Measurements from ENCODE around the gene OSBP2.
"Not testable (repeated sequence)": the region's sequence is repeated elsewhere in the genome, so short reads cannot be mapped to it uniquely, and the experiment has no call there.

The OSBP2 gene

DNA sequence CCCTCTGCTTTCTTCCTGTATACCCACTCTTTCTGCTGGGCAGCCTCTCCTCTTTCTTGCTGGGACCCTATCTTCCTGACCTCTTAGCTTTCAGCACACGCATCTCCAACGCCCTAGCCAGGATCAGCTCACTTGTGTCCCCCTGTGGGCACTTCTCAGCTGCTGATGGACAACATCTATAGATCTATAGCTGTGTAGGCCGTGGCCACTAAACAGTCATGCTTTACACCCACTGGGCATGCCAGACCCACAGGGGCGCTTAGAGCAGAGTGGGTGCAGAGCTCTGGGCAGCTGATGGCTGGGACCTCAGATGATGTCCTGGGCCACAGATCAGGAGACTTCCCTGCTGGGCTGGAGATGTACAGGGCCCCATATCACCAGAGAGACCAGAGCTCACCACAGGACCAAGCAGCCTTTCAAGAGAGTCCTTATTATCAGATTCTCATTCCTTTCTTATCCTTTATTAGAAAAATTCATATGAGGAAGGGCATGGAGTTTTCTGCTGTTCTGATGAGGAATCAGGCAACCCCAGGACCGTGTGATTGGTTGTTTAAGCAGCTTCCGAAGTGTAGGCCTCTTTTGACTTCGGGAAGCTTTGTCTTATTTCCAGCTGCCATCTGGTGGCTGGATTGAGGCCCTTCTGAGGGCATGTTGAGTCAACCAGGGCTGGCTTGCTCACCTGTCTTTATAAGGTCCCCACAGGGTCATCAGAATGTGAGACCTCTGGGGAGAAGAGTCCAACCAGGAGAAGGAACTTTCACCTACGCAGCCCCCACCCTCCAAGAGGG is 60.5 kb downstream of the OSBP2 start:
- DNase-seq (ENCODE audit: low spot score) (peak; percentile 68), FAIRE-seq (no peak)

GRCh38 chr22:30755759-30756124 is 61.1 kb downstream of the OSBP2 start:
- FAIRE-seq (peak; percentile 23), DNase-seq (ENCODE audit: low spot score) (no peak)

DNA sequence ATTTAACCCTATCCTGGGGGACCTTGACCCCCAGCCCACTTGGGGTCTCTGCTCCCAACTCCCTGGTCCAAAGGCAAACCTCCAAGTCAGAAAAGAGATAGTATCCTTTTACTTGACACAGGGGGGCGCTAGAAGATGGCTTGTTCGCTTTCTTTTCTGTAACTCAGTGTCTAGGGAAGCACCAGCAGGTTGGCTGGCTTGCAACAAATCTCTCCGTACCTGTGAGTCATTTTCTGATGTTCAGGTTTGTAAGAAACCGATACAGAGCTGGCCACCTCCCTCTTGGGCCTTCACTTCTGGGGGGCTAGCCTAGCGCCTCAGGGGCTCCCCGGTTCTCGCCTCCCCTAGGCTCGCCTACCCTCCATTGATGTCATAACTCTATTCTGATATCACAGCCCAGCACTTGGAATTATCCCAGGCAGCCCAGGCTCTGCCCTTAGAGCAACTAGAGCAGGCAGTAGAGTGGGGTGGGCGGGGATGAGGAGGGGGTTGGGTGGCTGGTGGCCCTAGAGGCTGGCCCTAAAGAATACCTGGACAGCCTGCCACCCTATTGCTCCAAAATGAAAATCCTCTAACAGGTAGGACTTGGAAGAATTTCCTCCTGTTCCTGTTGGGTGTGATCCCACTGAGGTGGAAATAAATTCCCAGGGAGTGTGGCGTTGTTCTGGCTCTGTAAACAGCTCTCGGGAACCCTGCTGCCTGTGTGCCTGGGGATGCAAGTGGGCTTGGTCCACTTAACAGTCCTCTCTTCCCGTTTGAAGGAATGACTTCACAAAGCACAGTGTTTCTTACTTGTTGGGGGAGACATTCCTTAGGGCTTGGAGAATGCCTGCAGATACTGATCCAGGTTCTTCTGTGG is 69.4 kb downstream of the OSBP2 start:
- FAIRE-seq (peak; percentile 83), DNase-seq (ENCODE audit: low spot score) (peak; percentile 75)

DNA sequence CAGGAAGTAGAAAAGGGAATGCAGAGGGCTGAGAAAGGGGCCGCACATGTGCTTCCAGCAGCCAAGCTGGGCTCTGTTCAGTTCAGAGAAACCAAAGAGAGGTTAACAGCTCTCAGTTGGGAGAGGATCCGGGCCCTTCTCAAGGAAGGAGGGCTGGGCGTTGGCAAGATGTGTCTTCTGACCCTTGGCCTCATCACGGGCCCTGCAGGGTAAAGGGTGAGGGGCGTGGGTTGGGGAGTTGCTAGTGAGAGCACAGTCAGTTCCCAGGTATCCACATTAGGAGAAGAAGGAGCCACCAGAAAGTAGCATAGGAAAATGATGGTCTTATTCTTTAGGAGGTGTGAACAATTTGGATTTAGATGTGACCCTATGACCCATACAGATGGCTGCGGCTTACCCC is 73.0 kb downstream of the OSBP2 start:
- DNase-seq (ENCODE audit: low spot score) (no peak), FAIRE-seq (no peak)

DNA sequence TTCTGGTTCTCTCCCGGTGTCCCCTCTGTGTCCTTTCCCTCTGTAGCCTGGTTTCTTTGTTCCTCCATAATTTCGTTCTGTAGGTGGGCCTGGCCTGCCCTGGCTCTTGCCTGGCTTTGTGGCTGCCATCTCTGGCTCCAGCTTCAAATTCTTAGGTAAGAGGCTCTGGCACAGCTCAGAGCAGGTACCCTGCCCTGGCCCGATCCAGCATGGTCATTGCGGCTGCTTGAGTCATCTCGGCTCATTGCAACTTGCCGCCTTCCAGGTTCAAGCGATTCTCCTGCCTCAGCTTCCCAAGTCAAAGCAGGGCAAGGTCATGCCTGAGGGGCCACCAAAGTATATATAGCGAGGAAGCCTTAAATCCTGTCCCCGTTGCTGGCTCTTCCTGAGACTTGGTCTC is 76.0 kb downstream of the OSBP2 start:
- no peak for DNase-seq (ENCODE audit: low spot score)
- no peak for FAIRE-seq

- FAIRE-seq (no peak), DNase-seq (ENCODE audit: low spot score) (no peak)
These were observed 79.2 kb downstream of the OSBP2 start for GRCh38 chr22:30773919-30774318.

DNA sequence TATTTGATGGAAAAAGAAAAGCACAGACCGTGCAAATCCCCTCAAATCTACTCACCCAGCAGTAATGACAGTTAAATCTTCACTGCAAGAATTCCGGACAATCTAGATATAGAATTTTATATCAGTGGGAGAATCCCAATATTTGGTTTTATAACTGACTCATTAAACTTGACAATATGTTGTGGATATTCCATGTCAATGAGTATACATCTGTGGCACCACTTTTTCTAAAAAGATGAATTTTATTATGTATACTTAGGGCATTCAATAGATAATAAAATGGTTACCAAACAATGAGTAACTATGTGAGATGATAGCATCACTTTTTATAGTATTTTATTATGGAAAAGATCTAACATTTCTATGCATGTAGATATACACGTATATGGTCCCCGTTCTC is 79.9 kb downstream of the OSBP2 start:
- FAIRE-seq (no peak), DNase-seq (ENCODE audit: low spot score) (no peak)

DNA sequence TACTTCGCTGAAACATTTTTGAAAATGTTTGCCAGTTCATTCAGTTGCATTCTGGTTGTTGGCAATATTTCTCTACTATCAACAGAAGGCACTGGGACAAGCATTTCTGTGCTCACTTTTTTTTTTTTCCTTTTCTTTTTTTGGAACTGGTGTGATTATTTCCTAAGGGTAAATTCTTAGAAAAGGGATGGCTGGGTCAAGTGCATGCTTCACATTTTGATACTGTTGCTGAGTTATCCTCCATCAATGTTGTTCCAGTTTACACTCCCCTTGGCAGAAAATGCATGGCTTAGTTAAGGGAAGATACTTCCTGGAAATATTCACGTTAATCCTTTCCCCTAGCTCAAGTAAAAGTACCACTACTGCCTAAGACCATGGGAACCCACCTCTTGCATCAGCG is 81.8 kb downstream of the OSBP2 start:
- no peak for FAIRE-seq
- no peak for DNase-seq (ENCODE audit: low spot score)

GRCh38 chr22:30777146-30777545 is 82.5 kb downstream of the OSBP2 start:
- not testable (repeated sequence) for DNase-seq (ENCODE audit: low spot score); FAIRE-seq

GRCh38 chr22:30777587-30777986 is 82.9 kb downstream of the OSBP2 start:
- FAIRE-seq (no peak), DNase-seq (ENCODE audit: low spot score) (no peak)

DNA sequence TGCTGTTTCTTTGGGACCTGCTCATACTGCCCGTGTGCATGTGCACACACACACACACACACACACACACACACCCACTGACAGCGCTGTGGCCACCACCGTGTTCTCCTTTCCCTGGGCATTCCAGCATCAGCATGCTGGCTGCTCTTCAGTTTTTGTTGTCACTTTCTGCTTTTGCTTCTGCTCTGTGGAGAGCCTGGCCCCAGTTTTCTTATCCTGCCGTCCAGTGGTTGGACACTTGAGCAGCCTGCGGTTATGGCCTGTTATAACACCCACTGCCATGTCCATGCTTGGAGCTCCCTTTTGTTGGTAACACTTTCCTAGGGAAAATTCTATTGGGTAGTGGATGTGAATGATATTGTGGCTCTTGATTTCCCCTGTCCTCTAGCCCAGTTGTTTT is 83.6 kb downstream of the OSBP2 start:
- no peak for DNase-seq (ENCODE audit: low spot score)
- no peak for FAIRE-seq

DNA sequence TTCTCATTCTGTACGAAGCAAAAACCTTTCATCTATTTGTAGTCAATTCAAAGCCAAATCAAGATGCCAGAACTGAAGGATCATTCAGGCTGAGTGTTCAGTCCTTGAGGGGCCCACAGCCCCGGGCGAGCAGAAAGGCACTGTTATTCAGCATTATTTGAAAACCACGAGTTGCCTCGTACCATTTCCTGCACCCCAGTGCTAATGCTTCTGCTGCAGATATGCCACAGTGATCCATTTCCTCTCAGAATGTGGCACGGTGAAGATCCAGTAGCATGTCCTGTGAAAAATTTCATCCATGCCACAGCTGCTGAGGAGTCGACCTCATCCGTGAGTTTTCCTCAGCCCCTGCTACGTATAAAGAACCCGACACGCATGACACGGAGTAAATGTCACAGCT is 85.4 kb downstream of the OSBP2 start:
- DNase-seq (ENCODE audit: low spot score) (no peak), FAIRE-seq (no peak)

DNA sequence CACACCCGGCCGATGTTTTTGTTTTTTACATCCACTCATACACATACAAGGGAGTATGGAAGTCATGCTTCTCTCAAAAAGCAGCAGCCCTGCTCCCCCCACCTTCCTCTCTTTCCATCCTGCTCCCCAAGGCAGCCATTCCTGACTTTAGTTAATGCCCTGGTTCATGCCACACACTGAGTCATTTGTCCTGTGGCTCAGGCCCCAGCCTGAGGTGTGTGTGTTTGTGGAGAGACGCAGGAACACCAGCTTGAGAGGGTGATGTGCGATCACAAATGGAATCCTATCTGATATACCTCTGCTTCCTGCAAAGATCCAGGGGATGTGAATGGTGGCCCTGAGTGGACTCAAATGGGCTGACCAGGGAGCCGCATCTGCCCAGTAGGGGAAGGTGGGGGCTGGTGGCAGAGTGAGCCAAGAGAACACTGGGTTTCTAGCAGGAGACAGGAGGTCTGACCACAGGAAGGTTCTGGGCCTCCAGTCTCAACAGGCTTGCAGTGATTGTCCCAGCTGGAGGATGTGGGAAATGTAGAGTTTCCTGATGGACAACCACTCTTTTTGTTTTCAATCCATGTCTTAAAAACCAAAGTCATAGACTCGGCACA is 86.7 kb downstream of the OSBP2 start:
- no peak for DNase-seq (ENCODE audit: low spot score)
- no peak for FAIRE-seq

DNA sequence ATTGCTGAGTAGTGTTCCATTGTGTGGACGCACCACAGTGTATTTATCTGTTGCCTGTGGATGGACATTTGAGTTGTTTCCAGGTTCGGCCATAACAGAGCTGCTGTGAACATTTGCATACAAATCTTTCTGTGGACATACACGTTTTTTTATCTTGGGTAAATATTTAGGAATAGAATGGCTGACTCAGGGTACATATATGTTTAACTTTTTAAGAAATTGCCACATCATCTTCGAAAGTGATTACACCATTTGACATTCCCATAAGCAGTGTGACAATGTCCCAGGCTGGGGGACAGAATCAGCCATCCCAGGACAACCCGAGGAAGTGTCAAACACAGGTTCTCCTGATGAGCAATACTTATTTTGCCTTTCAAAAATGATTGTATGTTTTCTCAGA is 87.9 kb downstream of the OSBP2 start:
- FAIRE-seq = no peak
- no peak for DNase-seq (ENCODE audit: low spot score)

- FAIRE-seq = no peak
- DNase-seq (ENCODE audit: low spot score) = no peak
These were observed 88.3 kb downstream of the OSBP2 start for GRCh38 chr22:30783021-30783420.

DNA sequence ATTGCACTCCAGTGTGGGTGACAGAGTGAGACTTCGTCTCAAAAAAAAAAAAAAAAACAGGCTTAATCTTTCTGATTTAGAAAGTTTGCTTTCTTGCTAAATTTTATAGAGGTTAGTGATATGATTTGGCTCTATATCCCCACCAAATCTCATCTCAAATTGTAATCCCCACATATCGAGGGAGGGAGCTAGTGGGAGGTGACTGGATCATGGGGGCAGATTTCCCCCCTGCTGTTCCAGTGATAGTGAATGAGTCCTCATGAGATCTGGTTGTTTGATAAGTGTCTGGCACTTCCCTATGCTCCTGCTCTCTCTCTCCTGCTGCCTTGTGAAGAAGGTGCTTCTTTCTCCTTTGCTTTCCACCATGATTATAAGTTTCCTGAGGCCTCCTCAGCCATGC is 90.9 kb downstream of the OSBP2 start:
- DNase-seq (ENCODE audit: low spot score) = no peak
- FAIRE-seq = peak; percentile 56

DNA sequence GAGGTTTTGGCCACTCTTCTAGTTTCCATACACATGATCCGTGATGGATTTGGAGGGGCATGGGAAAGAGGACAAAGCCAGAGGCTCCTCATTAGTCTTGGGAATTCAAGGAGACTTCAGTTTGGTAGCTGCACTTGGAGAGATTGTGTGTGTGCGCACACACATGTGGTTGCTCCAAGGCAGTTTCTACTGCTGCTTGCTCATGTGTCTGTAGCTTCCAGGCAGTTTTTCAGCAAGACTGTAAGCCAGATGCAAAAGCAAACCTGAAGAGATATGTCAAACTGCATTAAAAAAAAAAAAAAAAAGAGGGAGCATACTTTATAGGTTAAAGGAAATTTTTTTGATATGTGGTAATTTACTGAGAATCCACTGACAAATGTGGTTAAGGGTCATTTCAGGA is 95.7 kb downstream of the OSBP2 start:
- FAIRE-seq = no peak
- no peak for DNase-seq (ENCODE audit: low spot score)

DNA sequence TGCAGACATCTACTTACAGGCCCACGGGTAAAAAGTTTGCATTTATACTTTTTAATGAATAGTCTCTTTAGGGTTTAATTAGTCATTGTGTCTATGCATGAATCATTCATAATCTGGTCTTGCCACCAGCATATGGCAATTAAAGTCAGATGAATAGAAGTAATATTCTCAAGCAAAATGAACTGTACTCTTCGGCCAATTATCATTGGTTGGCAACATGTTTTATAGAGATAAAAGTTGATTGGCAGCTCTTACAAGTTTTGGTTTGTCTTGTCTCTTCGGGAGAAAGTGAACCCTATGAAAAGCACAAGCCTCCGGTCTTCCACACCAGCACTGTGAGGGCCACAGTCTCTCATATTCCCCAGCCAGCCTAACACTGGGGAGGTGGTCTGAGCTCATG is 97.8 kb downstream of the OSBP2 start:
- no peak for DNase-seq (ENCODE audit: low spot score)
- FAIRE-seq = no peak

GRCh38 chr22:30795118-30795517 is 100.4 kb downstream of the OSBP2 start:
- no peak for DNase-seq (ENCODE audit: low spot score)
- no peak for FAIRE-seq

DNA sequence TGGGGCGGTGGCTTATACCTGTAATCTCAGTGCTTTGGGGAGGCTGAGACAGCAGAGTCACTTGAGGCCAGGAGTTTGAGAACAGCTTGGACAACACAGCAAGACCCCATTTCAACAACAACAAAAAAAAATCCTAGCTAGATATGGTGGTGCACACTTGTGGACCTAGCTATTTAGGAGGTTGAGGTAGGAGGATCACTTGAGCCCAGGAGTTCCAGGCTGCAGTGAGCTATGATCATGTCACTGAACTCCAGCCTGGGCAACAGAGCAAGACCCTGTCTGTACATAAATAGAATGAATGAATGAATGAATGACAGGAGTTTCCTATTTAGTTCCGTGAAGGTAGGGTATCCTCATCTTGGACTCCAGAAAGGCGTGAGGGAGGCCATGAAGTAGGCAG is 107.0 kb downstream of the OSBP2 start:
- no peak for DNase-seq (ENCODE audit: low spot score)
- FAIRE-seq = no peak

GRCh38 chr22:30802202-30803166 is 107.8 kb downstream of the OSBP2 start:
- peak; percentile 99 for FAIRE-seq
- DNase-seq (ENCODE audit: low spot score) = peak; percentile 96
